Naive B cell (primary cell): ENCODE measurements around the gene SVEP1. TPM values are rescaled to one million over a fixed set of nuclear protein-coding genes. Genes with fewer than 3 reads are reported as not detected.
"Not testable (repeated sequence)": the region's sequence is repeated elsewhere in the genome, so short reads cannot be mapped to it uniquely, and the experiment has no call there.

Source experiments
- ATAC-seq, 2 donors: fragments of 150-1000 bp; cut with Tn5 transposase; 2 replicates each; pipeline ENCODE4 v1.10.0; 2021; ENCODE audit warnings: low read depth in 2 of 2, mild to moderate bottlenecking in 2 of 2, moderate library complexity in 2 of 2
- DNase-seq: peaks from one replicate; pipeline ENCODE4 v3.0.0; 2022
- H3K27ac Mint-ChIP-seq, 6 donors: one replicate each; pipeline ENCODE4 v1.8.0; 2020 to 2022; ENCODE audit warnings: mild to moderate bottlenecking in 6 of 6, mixed read lengths in 6 of 6, moderate library complexity in 5 of 6, inconsistent platforms in 2 of 6
- H3K27me3 Mint-ChIP-seq, 3 donors: one replicate each; pipeline ENCODE4 v1.8.0; 2021 to 2022; ENCODE audit warnings: mixed read lengths in 3 of 3, mild to moderate bottlenecking in 1 of 3
- H3K36me3 Mint-ChIP-seq, 2 donors: one replicate each; pipeline ENCODE4 v1.8.0; 2020 to 2022; ENCODE audit warnings: mixed read lengths in 2 of 2, inconsistent platforms in 1 of 2, mild to moderate bottlenecking in 1 of 2
- H3K4me1 Mint-ChIP-seq, 3 donors: one replicate each; pipeline ENCODE4 v1.8.0; 2020 to 2022; ENCODE audit warnings: mixed read lengths in 3 of 3, inconsistent platforms in 1 of 3, mild to moderate bottlenecking in 1 of 3, moderate library complexity in 1 of 3
- H3K4me3 Mint-ChIP-seq, 8 donors: one replicate each; pipeline ENCODE4 v1.8.0; 2020 to 2022; ENCODE audit warnings: mild to moderate bottlenecking in 8 of 8, mixed read lengths in 8 of 8, moderate library complexity in 8 of 8, inconsistent platforms in 2 of 8
- H3K9me3 Mint-ChIP-seq, 7 donors: one replicate each; pipeline ENCODE4 v1.8.0; 2020 to 2022; ENCODE audit warnings: mixed read lengths in 7 of 7, mild to moderate bottlenecking in 5 of 7, inconsistent platforms in 2 of 7, moderate library complexity in 1 of 7
- polyA plus RNA-seq, 6 donors: library from polyadenylated mRNA; unstranded; fragments of 300-500 nt; fragmentation: Illumina TruSeq; gene quantifications; one replicate each; pipeline ENCODE4 v1.2.3, GENCODE V29; 2021; ENCODE audit warnings: low read depth in 6 of 6

SVEP1 gene
- polyA plus RNA-seq, 6 donors from 2014 or later = not detected

- H3K4me1 Mint-ChIP-seq = no peaks in the 10 kb centered on the region
- H3K27ac Mint-ChIP-seq = no peak overlapping the region
- peaks cover 0 to 5% (median 0%) of the 10 kb centered on the region in 7 donors for H3K9me3 Mint-ChIP-seq
Measured at GRCh38 chr9:110571801-110572483, 7.6 kb downstream of the SVEP1 start.

GRCh38 chr9:110566156-110566555 is 13.4 kb downstream of the SVEP1 start:
- no peak overlapping the region for H3K27ac Mint-ChIP-seq
- peaks cover 0 to 9% (median 0%) of the 10 kb centered on the region in 7 donors for H3K9me3 Mint-ChIP-seq
- DNase-seq = no peak
- peaks cover 10 to 19% (median 11%) of the 10 kb centered on the region in 3 donors for H3K27me3 Mint-ChIP-seq
- H3K36me3 Mint-ChIP-seq = no peaks in the 10 kb centered on the region
- no peak for ATAC-seq
- H3K4me1 Mint-ChIP-seq = no peaks in the 10 kb centered on the region
- no peak overlapping the region for H3K4me3 Mint-ChIP-seq

More at GRCh38 chr9:110571801-110572483, 7.6 kb downstream of the SVEP1 start:
- ATAC-seq (no peak), DNase-seq (no peak)
- no peak overlapping the region for H3K4me3 Mint-ChIP-seq
- H3K36me3 Mint-ChIP-seq = no peaks in the 10 kb centered on the region
- H3K27me3 Mint-ChIP-seq = peaks cover 0 to 22% (median 13%) of the 10 kb centered on the region in 3 donors

GRCh38 chr9:110561826-110562225 is 17.7 kb downstream of the SVEP1 start:
- H3K4me3 Mint-ChIP-seq = no peak overlapping the region
- H3K27me3 Mint-ChIP-seq = peaks cover 4 to 26% (median 16%) of the 10 kb centered on the region in 3 donors
- ATAC-seq (no peak), DNase-seq (no peak)
- peaks cover 0 to 22% (median 2%) of the 10 kb centered on the region in 7 donors for H3K9me3 Mint-ChIP-seq
- H3K4me1 Mint-ChIP-seq = no peaks in the 10 kb centered on the region
- H3K36me3 Mint-ChIP-seq = no peaks in the 10 kb centered on the region
- no peak overlapping the region for H3K27ac Mint-ChIP-seq

GRCh38 chr9:110559869-110560268 is 19.7 kb downstream of the SVEP1 start:
- ATAC-seq = no peak
- H3K36me3 Mint-ChIP-seq = no peaks in the 10 kb centered on the region

GRCh38 chr9:110555551-110556331 is 23.8 kb downstream of the SVEP1 start:
- no peak overlapping the region for H3K27ac Mint-ChIP-seq
- ATAC-seq (no peak), DNase-seq (no peak)
- peaks cover 0 to 13% (median 10%) of the 10 kb centered on the region in 3 donors for H3K27me3 Mint-ChIP-seq
- no peak overlapping the region for H3K4me3 Mint-ChIP-seq
- H3K9me3 Mint-ChIP-seq = peaks cover 0 to 9% (median 2%) of the 10 kb centered on the region in 7 donors
- H3K36me3 Mint-ChIP-seq = no peaks in the 10 kb centered on the region
- no peaks in the 10 kb centered on the region for H3K4me1 Mint-ChIP-seq

More at GRCh38 chr9:110559869-110560268, 19.7 kb downstream of the SVEP1 start:
- Mint-ChIP-seq H3K4me1 (no peaks in the 10 kb centered on the region), H3K27ac (no peak overlapping the region), H3K27me3 (peaks cover 4 to 23% (median 18%) of the 10 kb centered on the region in 3 donors), H3K9me3 (peaks cover 0 to 22% (median 2%) of the 10 kb centered on the region in 7 donors), H3K4me3 (no peak overlapping the region)
- DNase-seq = no peak

GRCh38 chr9:110546411-110546871 is 33.1 kb downstream of the SVEP1 start:
- ATAC-seq (no peak), DNase-seq (no peak)
- H3K9me3 Mint-ChIP-seq = peaks cover 0 to 4% (median 0%) of the 10 kb centered on the region in 7 donors
- H3K27me3 Mint-ChIP-seq = peaks cover 0 to 11% (median 0%) of the 10 kb centered on the region in 3 donors
- H3K36me3 Mint-ChIP-seq = no peaks in the 10 kb centered on the region
- no peaks in the 10 kb centered on the region for H3K4me1 Mint-ChIP-seq
- H3K27ac Mint-ChIP-seq = no peak overlapping the region
- H3K4me3 Mint-ChIP-seq = no peak overlapping the region

- peaks cover 0 to 8% (median 2%) of the 10 kb centered on the region in 3 donors for H3K27me3 Mint-ChIP-seq
- H3K4me1 Mint-ChIP-seq = no peaks in the 10 kb centered on the region
- H3K36me3 Mint-ChIP-seq = no peaks in the 10 kb centered on the region
- ATAC-seq (no peak), DNase-seq (no peak)
- no peak overlapping the region for H3K27ac Mint-ChIP-seq
- H3K4me3 Mint-ChIP-seq = no peak overlapping the region
- peaks cover 0 to 4% (median 0%) of the 10 kb centered on the region in 7 donors for H3K9me3 Mint-ChIP-seq
Measured at GRCh38 chr9:110545705-110546104, 33.8 kb downstream of the SVEP1 start.

GRCh38 chr9:110543631-110544051 is 35.9 kb downstream of the SVEP1 start:
- Mint-ChIP-seq H3K4me1 (no peaks in the 10 kb centered on the region), H3K9me3 (peaks cover 0 to 4% (median 0%) of the 10 kb centered on the region in 7 donors), H3K4me3 (no peak overlapping the region), H3K27ac (no peak overlapping the region), H3K36me3 (no peaks in the 10 kb centered on the region), H3K27me3 (peaks cover 7 to 8% (median 7%) of the 10 kb centered on the region in 3 donors)
- DNase-seq (no peak), ATAC-seq (no peak)

GRCh38 chr9:110541950-110542349 is 37.6 kb downstream of the SVEP1 start:
- Mint-ChIP-seq H3K4me3 (no peak overlapping the region), H3K27ac (no peak overlapping the region), H3K27me3 (peaks cover 1 to 8% (median 7%) of the 10 kb centered on the region in 3 donors), H3K36me3 (no peaks in the 10 kb centered on the region), H3K4me1 (no peaks in the 10 kb centered on the region), H3K9me3 (no peaks in the 10 kb centered on the region)
- ATAC-seq = no peak
- DNase-seq = no peak

GRCh38 chr9:110538647-110539041 is 40.9 kb downstream of the SVEP1 start:
- no peak for ATAC-seq
- Mint-ChIP-seq H3K36me3 (no peaks in the 10 kb centered on the region), H3K27me3 (peaks cover 0 to 12% (median 7%) of the 10 kb centered on the region in 3 donors), H3K27ac (no peak overlapping the region), H3K4me1 (no peaks in the 10 kb centered on the region), H3K4me3 (no peak overlapping the region), H3K9me3 (peaks cover 0 to 15% (median 5%) of the 10 kb centered on the region in 7 donors)
- no peak for DNase-seq

- no peak overlapping the region for H3K4me3 Mint-ChIP-seq
- no peaks in the 10 kb centered on the region for H3K36me3 Mint-ChIP-seq
- ATAC-seq (no peak), DNase-seq (no peak)
- peaks cover 0 to 15% (median 5%) of the 10 kb centered on the region in 7 donors for H3K9me3 Mint-ChIP-seq
- no peaks in the 10 kb centered on the region for H3K4me1 Mint-ChIP-seq
- H3K27ac Mint-ChIP-seq = peak overlapping the region in 1 of 6 donors; percentile 1
- peaks cover 0 to 12% (median 7%) of the 10 kb centered on the region in 3 donors for H3K27me3 Mint-ChIP-seq
Measured at GRCh38 chr9:110537841-110538646, 41.5 kb downstream of the SVEP1 start.

GRCh38 chr9:110536822-110537221 is 42.7 kb downstream of the SVEP1 start:
- H3K27ac Mint-ChIP-seq = no peak overlapping the region
- peaks cover 0 to 19% (median 5%) of the 10 kb centered on the region in 7 donors for H3K9me3 Mint-ChIP-seq
- H3K4me1 Mint-ChIP-seq = no peaks in the 10 kb centered on the region
- DNase-seq = no peak
- peaks cover 0 to 12% (median 7%) of the 10 kb centered on the region in 3 donors for H3K27me3 Mint-ChIP-seq
- no peaks in the 10 kb centered on the region for H3K36me3 Mint-ChIP-seq
- no peak for ATAC-seq
- no peak overlapping the region for H3K4me3 Mint-ChIP-seq

- H3K4me1 Mint-ChIP-seq, H3K4me3 Mint-ChIP-seq, DNase-seq, H3K36me3 Mint-ChIP-seq, ATAC-seq, H3K27ac Mint-ChIP-seq: not testable (repeated sequence)
- H3K27me3 Mint-ChIP-seq = peaks cover 3 to 11% (median 7%) of the 10 kb centered on the region in 3 donors
- peaks cover 2 to 19% (median 5%) of the 10 kb centered on the region in 7 donors for H3K9me3 Mint-ChIP-seq
Measured at GRCh38 chr9:110534162-110534561, 45.4 kb downstream of the SVEP1 start.
